GM20431 (cell line): ENCODE data around the gene PTGER1.
"Not testable (repeated sequence)": the region's sequence is repeated elsewhere in the genome, so short reads cannot be mapped to it uniquely, and the experiment has no call there.

Source experiments
- in situ Hi-C: fragments of 300-500 bp; cut with MseI, MboI; formaldehyde crosslinking; loops from one replicate; pipeline ENCODE4 v1.15.0; 2020; ENCODE audit warnings: low sequenced_read_pairs; ENCODE audit not compliant: unreplicated experiment

Gene PTGER1, protein sequence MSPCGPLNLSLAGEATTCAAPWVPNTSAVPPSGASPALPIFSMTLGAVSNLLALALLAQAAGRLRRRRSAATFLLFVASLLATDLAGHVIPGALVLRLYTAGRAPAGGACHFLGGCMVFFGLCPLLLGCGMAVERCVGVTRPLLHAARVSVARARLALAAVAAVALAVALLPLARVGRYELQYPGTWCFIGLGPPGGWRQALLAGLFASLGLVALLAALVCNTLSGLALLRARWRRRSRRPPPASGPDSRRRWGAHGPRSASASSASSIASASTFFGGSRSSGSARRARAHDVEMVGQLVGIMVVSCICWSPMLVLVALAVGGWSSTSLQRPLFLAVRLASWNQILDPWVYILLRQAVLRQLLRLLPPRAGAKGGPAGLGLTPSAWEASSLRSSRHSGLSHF

GRCh38 chr19:14475251-14476073 is at the start of gene PTGER1:
PTGER1 (minus strand) TSS chr19:14475354; CDS start chr19:14474320, 1,034 bp downstream.
- in situ Hi-C loops, result no loop called here

DNA sequence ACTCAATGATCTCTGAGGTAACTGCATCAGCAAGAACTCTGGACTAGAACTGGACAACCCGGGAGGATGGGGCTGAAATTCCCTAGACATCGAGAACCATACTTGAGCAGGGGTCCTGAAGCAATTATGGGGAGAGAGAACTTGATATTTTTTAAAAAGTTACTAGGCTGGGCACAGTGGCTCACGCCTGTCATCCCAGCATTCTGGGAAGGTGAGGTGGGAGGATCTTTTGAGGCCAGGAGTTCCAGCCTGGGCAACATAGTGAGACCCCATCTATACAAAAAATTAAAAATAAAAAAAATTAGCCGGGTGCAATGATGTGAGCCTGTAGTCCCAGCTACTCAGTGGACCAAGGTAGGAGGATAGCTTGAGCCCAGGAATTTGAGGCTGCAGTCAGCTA is 45.4 kb upstream of the PTGER1 start:
- in situ Hi-C loops, result no loop called here

GRCh38 chr19:14519860-14520407 is 44.8 kb upstream of the PTGER1 start:
- in situ Hi-C loops, result no loop called here

DNA sequence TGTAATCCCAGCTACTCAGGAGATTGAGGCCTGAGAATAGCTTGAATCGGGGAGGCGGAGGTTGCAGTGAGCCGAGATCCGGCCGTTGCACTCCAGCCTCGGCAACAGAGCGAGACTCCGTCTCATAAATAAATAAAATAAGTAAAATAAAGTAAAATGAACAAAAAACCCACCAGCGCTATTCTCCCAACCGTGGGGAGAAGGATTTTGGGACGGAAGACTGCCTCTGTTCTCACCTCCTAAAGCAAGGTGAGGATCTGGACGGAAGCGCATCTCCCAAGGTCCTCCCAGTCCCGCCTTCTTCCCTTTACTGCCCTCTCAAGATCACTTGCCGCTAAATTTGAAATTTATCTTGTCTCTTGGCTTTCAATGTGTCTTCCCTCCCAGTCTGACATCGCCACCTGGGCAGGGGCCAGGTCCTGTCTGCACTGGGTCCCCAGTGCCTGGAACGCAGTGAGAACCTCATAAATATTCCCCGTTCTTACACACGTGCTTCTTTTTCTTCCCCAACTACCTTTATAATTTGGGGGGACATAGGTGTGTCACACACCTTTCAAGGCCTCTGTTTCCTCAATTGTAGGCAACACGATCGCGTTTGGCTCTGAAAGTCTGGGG is 44.2 kb upstream of the PTGER1 start:
- in situ Hi-C loops, result no loop called here

DNA sequence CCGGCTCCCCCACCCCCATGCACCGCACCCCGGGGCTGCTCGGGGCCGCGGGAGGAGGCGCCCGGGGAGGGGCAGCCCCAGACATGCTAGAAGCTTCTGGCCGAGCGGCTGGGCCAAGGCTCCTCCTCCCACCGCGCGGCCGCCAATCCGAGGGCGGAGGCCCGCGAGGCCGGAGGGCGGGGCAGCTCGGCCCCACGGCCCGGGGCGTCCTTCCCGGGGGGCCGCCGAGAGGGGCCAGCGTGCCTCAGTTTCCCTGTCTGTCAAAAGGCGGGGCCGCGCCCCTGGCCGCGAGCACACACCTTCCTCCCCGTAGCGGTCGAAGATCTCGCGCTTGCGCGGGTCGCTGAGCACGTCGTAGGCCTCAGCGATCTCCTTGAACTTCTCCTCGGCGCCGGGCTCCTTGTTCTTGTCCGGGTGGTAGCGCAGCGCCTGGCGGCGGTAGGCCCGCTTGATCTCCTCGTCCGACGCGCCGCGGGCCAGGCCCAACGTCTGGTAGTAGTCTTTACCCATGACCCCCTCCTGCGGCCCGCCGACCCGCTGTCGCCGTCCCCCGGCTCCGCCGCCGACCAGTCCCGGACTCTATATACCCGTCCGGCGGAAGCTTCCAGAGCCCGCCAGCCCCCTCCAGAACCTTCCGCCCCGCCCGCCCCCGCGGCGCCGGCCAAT is 42.8 kb upstream of the PTGER1 start, which contains the start of gene DNAJB1:
TSS of gene DNAJB1 (minus strand) at position 558 of the 666 bp plus-strand sequence. CDS start at position 510, 48 bp downstream.
- in situ Hi-C loops, result no loop called here

DNA sequence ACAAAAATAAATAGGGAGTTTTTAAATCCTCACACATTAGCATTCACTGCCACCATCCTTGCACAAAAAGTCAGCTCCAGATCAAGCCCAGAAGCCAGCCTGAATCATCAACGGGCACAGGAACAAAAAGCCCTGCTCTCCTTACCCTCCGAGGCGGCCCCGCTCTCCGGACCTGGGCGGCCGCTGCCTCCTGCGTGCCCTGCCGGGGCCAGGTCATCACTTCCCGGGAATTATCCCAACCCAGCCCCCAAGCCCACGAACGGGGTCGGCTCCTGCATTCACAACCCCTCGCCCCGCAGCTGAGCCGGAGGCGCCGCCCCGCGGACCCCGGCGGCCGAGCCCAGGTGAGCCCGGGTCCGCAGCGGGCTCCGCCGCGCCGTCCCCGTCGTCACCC is 42.3 kb upstream of the PTGER1 start:
- in situ Hi-C loops, result no loop called here

GRCh38 chr19:14516746-14517438 is 41.7 kb upstream of the PTGER1 start:
- in situ Hi-C loops, result no loop called here

- in situ Hi-C loops, result no loop called here
These were observed 40.9 kb upstream of the PTGER1 start for GRCh38 chr19:14516048-14516534.

- in situ Hi-C loops, result no loop called here
These were observed 40.4 kb upstream of the PTGER1 start for GRCh38 chr19:14515501-14516047.

GRCh38 chr19:14514215-14514863 is 39.2 kb upstream of the PTGER1 start:
- in situ Hi-C loops, result no loop called here

- in situ Hi-C loops, result no loop called here
These were observed 37.3 kb upstream of the PTGER1 start for GRCh38 chr19:14512406-14512961.

DNA sequence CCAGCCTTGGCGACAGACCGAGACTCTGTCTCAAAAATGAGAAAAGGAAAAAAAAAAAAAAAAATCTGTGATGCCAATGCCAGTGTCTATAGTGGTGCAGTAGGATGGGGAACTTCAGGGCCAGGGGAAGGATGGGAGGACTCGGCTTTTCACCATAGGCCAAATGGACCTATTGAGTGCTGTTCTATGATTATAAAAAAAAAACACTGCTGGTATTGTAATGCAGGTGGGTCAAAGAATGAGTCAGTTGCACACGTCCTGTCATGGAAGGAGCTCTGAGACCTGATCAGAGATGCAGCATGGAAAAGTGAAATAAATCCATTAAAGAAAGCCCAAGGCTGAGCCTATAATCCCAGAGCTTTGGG is 36.1 kb upstream of the PTGER1 start:
- in situ Hi-C loops, result no loop called here

DNA sequence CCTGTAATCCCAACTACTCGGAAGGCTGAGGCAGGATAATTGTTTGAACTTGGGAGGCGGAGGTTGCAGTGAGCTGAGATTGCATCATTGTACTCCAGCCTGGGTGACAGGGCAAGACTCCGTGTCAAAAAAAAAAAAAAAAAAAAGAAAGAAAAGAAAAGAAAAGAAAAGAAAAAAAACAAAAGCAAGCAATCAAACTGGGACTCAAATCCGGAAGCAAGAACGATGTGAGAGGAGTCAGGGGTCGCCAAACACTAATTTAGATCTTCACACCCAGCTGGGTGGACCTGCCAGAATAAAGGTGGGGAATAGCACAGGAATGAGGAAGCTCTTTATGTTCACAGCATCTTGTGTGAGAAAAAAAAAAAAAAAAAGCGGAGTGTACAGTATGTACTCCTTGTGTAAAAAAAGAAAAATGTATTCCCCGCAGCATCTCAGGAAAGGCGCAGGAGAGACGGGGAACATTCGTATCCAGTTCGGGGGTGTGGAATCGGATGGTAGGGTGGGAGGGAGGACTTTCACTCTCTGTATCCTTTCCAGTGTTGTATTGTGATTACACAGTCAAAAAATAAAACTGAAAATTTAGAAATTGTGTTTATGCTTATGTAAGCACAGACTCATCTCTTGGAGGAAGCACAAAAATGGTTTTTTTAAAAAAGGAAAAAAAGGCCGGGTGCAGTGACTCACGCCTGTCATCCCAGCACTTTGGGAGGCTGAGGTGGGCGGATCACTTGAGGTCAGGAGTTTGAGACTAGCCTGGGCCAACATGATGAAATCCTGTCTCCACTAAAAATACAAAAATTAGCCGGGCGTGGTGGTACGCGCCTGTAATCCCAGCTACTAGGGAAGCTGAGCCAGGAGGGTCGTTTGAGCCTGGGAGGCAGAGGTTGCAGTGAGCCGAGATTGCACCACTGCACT is 35.4 kb upstream of the PTGER1 start:
- in situ Hi-C loops, result no loop called here

DNA sequence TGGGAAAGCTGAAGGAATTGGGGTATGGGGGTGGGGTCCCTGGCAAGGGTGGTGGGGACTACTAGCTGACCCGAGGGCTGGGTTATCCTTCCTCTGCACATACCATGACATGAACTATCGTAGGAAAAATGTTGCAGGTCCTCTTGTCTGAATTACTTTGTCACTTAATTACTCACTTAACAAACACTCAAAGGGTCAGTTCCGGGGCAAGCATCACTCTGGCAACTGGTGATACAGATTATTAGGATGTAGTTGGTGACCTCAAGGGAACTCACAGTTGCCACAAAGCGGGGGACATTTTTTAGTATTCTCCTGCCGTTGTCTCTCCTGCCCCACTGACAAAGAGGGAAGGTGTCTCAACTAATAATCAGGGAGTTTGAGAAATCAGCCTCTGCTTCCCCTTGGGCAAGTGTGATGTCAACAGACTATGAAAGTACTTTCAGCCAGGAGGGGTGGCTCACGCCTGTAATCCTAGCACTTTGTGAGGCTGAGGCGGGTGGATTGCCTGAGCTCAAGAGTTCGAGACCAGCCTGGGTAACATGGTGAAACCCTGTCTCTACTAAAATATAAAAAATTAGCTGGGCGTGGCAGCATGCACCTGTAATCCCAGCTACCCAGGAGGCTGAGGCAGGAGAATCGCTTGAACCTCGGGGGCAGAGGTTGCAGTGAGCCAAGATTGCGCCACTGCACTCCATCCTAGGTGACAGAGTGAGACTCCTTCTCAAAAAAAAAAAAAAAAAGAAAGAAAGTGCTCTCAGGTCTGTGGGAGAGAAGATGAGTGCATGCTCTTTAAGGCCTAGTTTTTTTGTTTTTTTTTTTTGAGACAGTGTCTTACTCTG is 32.8 kb upstream of the PTGER1 start:
- in situ Hi-C loops, result no loop called here

- in situ Hi-C loops, result no loop called here
These were observed 30.5 kb upstream of the PTGER1 start for GRCh38 chr19:14505488-14506239.

DNA sequence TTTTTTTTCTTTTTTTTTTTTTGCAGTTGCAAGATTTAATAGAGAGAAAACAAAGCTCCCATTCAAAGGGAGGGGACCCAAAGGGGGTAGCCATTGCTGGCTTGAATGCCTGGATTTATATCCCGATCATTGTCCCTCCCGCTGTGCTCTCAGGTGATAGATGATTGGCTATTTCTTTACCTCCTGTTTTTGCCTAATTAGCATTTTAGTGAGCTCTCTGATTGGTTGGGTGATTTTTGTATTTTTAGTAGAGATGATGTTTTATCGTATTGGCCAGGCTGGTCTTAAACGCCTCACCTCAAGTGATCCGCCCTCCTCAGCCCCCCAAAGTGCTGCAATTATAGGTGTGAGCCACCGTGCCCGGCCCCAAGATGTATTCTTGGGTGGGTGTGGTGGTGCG is 29.4 kb upstream of the PTGER1 start:
- in situ Hi-C loops, result not testable (repeated sequence)
